PC-9 (cell line): ENCODE data around the gene LBX2.

Source experiments
- CTCF ChIP-seq: fragments of 200-600 bp; sonication (generic); conservative IDR thresholded peaks from 2 replicates; pipeline ENCODE4 v1.6.1; 2017; ENCODE audit warnings: mixed run types, antibody characterized with exemption, mild to moderate bottlenecking, moderate library complexity
- EZH2 ChIP-seq: fragments of 200-600 bp; sonication (generic); IDR thresholded peaks from 2 replicates; pipeline ENCODE4 v1.8.0; 2017; ENCODE audit warnings: antibody characterized with exemption, low read depth

- no peak for TF ChIP-seq CTCF
- no peak for TF ChIP-seq EZH2
Observed at GRCh38 chr2:74458938-74459363, 40.5 kb downstream of the LBX2 start.
